Neural cell (in vitro differentiated cells): ENCODE measurements around the gene VMAC. TPM values are rescaled to one million over a fixed set of nuclear protein-coding genes. Genes with fewer than 3 reads are reported as not detected.

Experiments
- H2AFZ ChIP-seq: fragments of 200-600, 300-800 bp; sonication (generic), shearing (Covaris generic); 2 replicates; pipeline ENCODE4 v1.6.0; 2014; ENCODE audit warnings: low read depth, mild to moderate bottlenecking, antibody characterized with exemption, low read length, moderate library complexity
- H3F3A ChIP-seq: fragments of 200-600 bp; shearing (Covaris generic); 2 replicates; pipeline ENCODE4 v1.6.1; 2016; ENCODE audit warnings: mild to moderate bottlenecking, moderate library complexity, mixed read lengths, antibody characterized with exemption, low read length; ENCODE audit not compliant: insufficient read depth, poor library complexity, severe bottlenecking
- H3K27ac ChIP-seq: fragments of 200-600, 300-800 bp; sonication (generic), shearing (Covaris generic); 2 replicates; pipeline ENCODE4 v1.5.1; 2014; ENCODE audit warnings: mild to moderate bottlenecking, low read length, moderate library complexity
- H3K27me3 ChIP-seq: fragments of 300-800, 200-600 bp; sonication (generic), shearing (Covaris generic); 2 replicates; pipeline ENCODE4 v1.6.0; 2014; ENCODE audit warnings: mild to moderate bottlenecking, low read depth, low read length, moderate library complexity; ENCODE audit not compliant: insufficient read depth
- H3K36me3 ChIP-seq: fragments of 300-800, 200-600 bp; sonication (generic), shearing (Covaris generic); 2 replicates; pipeline ENCODE4 v1.5.1; 2014; ENCODE audit warnings: mild to moderate bottlenecking, antibody characterized with exemption, low read length, moderate library complexity; ENCODE audit not compliant: insufficient read depth
- H3K4me2 ChIP-seq: fragments of 300-800, 200-600 bp; sonication (generic), shearing (Covaris generic); 2 replicates; pipeline ENCODE4 v1.6.0; 2014; ENCODE audit warnings: mild to moderate bottlenecking, low read length
- H3K4me3 ChIP-seq: fragments of 300-800, 200-600 bp; sonication (generic), shearing (Covaris generic); 2 replicates; pipeline ENCODE4 v1.5.1; 2014; ENCODE audit warnings: mild to moderate bottlenecking, low read length, moderate library complexity
- H3K79me2 ChIP-seq: fragments of 200-600 bp; shearing (Covaris generic); replicated peaks from 2 replicates; pipeline ENCODE4 v1.6.0; 2014; ENCODE audit warnings: mild to moderate bottlenecking, low read length, moderate library complexity; ENCODE audit not compliant: insufficient read depth
- H3K9ac ChIP-seq: fragments of 300-800, 200-600 bp; sonication (generic), shearing (Covaris generic); 2 replicates; pipeline ENCODE4 v1.6.1; 2016; ENCODE audit warnings: mild to moderate bottlenecking, low read length, mixed read lengths
- H3K9me2 ChIP-seq: fragments of 200-600 bp; shearing (Covaris generic); 2 replicates; pipeline ENCODE4 v1.6.1; 2016; ENCODE audit warnings: mild to moderate bottlenecking, low read length, mixed read lengths; ENCODE audit not compliant: insufficient read depth
- H3K9me3 ChIP-seq: fragments of 200-600, 300-800 bp; sonication (generic), shearing (Covaris generic); 2 replicates; pipeline ENCODE4 v1.6.1; 2016; ENCODE audit warnings: mild to moderate bottlenecking, mixed run types, low read length, moderate library complexity, mixed read lengths
- H4K20me1 ChIP-seq: fragments of 200-600 bp; shearing (Covaris generic); 2 replicates; pipeline ENCODE4 v1.6.1; 2016; ENCODE audit warnings: mild to moderate bottlenecking, mixed run types; ENCODE audit not compliant: insufficient read depth
- CTCF ChIP-seq: fragments of 450-650 bp; IDR thresholded peaks from 2 replicates; pipeline ENCODE4 v1.5.1; 2014; ENCODE audit warnings: antibody characterized with exemption, mild to moderate bottlenecking, moderate library complexity; ENCODE audit not compliant: poor library complexity, severe bottlenecking
- EP300 ChIP-seq: fragments of 450-650 bp; conservative IDR thresholded peaks from 2 replicates; pipeline ENCODE4 v1.6.1; 2014; ENCODE audit warnings: antibody characterized with exemption, mild to moderate bottlenecking, moderate library complexity; ENCODE audit not compliant: poor library complexity, severe bottlenecking
- EZH2 ChIP-seq: fragments of 200-600, 300-800 bp; shearing (Covaris generic), sonication (generic); IDR thresholded peaks from 2 replicates; pipeline ENCODE4 v1.6.1; 2014; ENCODE audit warnings: antibody characterized with exemption, low read length, borderline replicate concordance, mild to moderate bottlenecking; ENCODE audit not compliant: insufficient read depth, poor library complexity, severe bottlenecking
- MXI1 ChIP-seq: fragments of 450-650 bp; conservative IDR thresholded peaks from 2 replicates; pipeline ENCODE4 v1.6.1; 2014; ENCODE audit warnings: antibody characterized with exemption, mild to moderate bottlenecking; ENCODE audit not compliant: poor library complexity, severe bottlenecking
- POLR2AphosphoS5 ChIP-seq: IDR thresholded peaks from 2 replicates; pipeline ENCODE4 v1.6.1; 2012
- RAD21 ChIP-seq: fragments of 450-650 bp; conservative IDR thresholded peaks from 2 replicates; pipeline ENCODE4 v1.6.1; 2014; ENCODE audit warnings: antibody characterized with exemption, mild to moderate bottlenecking, moderate library complexity
- REST ChIP-seq: IDR thresholded peaks from 2 replicates; pipeline ENCODE4 v1.6.1; 2012; ENCODE audit warnings: borderline replicate concordance
- SMC3 ChIP-seq: fragments of 450-650 bp; conservative IDR thresholded peaks from 2 replicates; pipeline ENCODE4 v1.6.1; 2014; ENCODE audit warnings: antibody characterized with exemption, mild to moderate bottlenecking, moderate library complexity; ENCODE audit not compliant: poor library complexity
- TAF1 ChIP-seq: IDR thresholded peaks from 2 replicates; pipeline ENCODE4 v1.6.1; 2012; ENCODE audit warnings: low read depth
- polyA plus RNA-seq: library from polyadenylated mRNA; depleted of rRNA; stranded (reverse); fragments of >200 nt; gene quantifications from 2 replicates; pipeline ENCODE4 v1.2.3, GENCODE V29; 2014

The VMAC gene
- polyA plus RNA-seq, 1 donor from 2014 or later: 6.0 TPM

GRCh38 chr19:5914358-5914774 is 9.7 kb downstream of the VMAC start:
- no peak overlapping the region for H3K4me2 ChIP-seq
- H2AFZ ChIP-seq: no peak overlapping the region
- TF ChIP-seq POLR2AphosphoS5 (no peak), SMC3 (no peak), CTCF (no peak), EZH2 (no peak), REST (no peak), EP300 (no peak), TAF1 (no peak), MXI1 (no peak), RAD21 (no peak)
- H3K9me2 ChIP-seq: no peaks in the 10 kb centered on the region
- H3K27me3 ChIP-seq: no peaks in the 10 kb centered on the region
- no peak overlapping the region for H3K27ac ChIP-seq
- no peaks in the 10 kb centered on the region for H4K20me1 ChIP-seq
- no peak overlapping the region for H3K4me3 ChIP-seq
- no peaks in the 10 kb centered on the region for H3K9me3 ChIP-seq
- no peak overlapping the region for H3K9ac ChIP-seq
- no peaks in the 10 kb centered on the region for H3K36me3 ChIP-seq
- no peaks in the 10 kb centered on the region for H3F3A ChIP-seq
- H3K79me2 ChIP-seq: no peaks in the 10 kb centered on the region

DNA sequence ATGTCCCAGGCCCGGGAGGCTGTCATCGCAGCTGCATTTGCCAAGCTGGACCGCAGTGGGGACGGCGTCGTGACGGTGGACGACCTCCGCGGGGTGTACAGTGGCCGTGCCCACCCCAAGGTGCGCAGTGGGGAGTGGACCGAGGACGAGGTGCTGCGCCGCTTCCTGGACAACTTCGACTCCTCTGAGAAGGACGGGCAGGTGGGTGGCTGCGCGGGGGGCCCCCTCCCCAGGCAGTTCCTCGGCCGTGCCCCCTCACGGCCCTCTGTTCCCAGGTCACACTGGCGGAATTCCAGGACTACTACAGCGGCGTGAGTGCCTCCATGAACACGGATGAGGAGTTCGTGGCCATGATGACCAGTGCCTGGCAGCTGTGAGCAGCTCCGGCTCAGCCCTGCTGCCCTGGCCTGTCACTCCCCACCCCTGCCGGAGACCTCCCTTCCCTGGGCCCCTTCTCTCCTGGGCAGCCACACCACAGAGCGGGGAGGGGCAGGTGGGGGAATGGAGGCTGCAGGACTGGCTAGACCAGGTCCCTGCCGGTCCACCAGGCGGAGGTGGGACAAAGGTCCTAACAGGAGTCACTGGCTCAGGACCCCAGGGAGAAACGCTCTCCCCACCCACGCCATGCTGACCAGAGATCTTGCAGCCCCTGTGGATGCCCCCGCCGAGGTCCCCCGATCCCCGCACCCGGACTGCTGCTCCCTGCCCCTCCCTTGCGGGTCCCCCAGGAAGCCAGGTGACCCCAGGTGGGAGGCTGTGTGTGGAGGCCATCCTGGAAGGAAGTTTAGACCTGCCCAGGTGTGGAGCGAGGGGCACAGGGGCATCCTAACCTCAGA is 10.5 kb downstream of the VMAC start:
- Histone ChIP-seq H3K27me3 (no peaks in the 10 kb centered on the region), H4K20me1 (no peaks in the 10 kb centered on the region), H3K79me2 (no peaks in the 10 kb centered on the region), H3K4me2 (no peak overlapping the region), H3K9ac (no peak overlapping the region), H3K36me3 (no peaks in the 10 kb centered on the region), H2AFZ (no peak overlapping the region), H3K9me3 (no peaks in the 10 kb centered on the region), H3F3A (no peaks in the 10 kb centered on the region), H3K4me3 (no peak overlapping the region), H3K27ac (no peak overlapping the region), H3K9me2 (no peaks in the 10 kb centered on the region)
- TF ChIP-seq REST: no peak
- no peak for TF ChIP-seq EP300
- TF ChIP-seq EZH2: no peak
- no peak for TF ChIP-seq TAF1
- TF ChIP-seq POLR2AphosphoS5: no peak
- TF ChIP-seq MXI1: no peak
- no peak for TF ChIP-seq CTCF
- TF ChIP-seq SMC3: no peak
- no peak for TF ChIP-seq RAD21
